ENCODE results near the gene AFG1L.

AFG1L gene

DNA sequence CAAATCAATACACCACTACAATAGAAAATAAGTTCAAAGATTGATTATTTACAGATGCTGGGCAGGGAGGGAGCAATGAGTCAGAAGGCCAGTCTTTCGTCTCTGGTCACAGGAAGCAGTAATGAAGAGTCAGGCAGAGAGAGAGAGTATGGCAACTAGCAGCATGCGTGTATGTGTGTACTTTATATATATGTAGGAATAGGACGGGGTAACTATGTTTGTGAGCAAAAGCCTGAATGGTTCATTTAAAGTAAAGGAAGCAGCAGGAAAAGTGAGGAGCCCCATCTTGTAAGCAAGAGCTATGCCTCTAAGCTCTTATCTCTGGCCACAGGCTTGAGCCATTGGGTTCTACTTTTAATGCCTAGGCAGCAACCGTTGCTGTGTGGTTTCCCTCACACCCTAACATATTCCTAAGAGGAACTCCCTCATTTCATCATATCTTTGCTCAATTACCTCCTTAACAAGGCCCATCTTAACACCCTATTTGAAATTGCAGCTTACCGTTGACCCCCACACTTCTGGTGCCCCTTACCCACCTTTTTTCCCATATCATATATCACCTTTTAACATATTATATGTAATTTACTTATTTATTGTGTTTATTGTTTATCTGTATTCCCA, 66.6 kb downstream of the AFG1L start:
- peak overlapping the region; percentile 18 for H2AFZ ChIP-seq (ENCODE audit: low read length)
- H3K4me3 ChIP-seq (ENCODE audit: low read length, poor library complexity, severe bottlenecking) = peak overlapping the region; percentile 28
- H3K79me2 ChIP-seq (ENCODE audit: insufficient read depth, low read length) = no peaks in the 10 kb centered on the region
- TF ChIP-seq CTCF (conservative IDR thresholded peaks at IDR 0.05; ENCODE audit: low read length) (no peak), EZH2phosphoT487 (IDR thresholded peaks at IDR 0.05; ENCODE audit: borderline replicate concordance) (no peak)
- H3K4me1 ChIP-seq (ENCODE audit: insufficient read depth, low read length, poor library complexity, severe bottlenecking) = peaks cover 64% of the 10 kb centered on the region
- no peaks in the 10 kb centered on the region for H3K27me3 ChIP-seq (ENCODE audit: insufficient read depth, low read length, poor library complexity, severe bottlenecking)
- no peaks in the 10 kb centered on the region for H4K20me1 ChIP-seq (ENCODE audit: insufficient read depth, low read length, poor library complexity, severe bottlenecking)
- H3K9me2 ChIP-seq (replicated peaks; ENCODE audit: low read depth, low read length) = no peaks in the 10 kb centered on the region
- H3K4me2 ChIP-seq (ENCODE audit: low read depth, low read length, poor library complexity, severe bottlenecking) = peak overlapping the region; percentile 57
- no peaks in the 10 kb centered on the region for H3K36me3 ChIP-seq (ENCODE audit: insufficient read depth, low read length)
- H3F3A ChIP-seq (ENCODE audit: low read depth) = no peaks in the 10 kb centered on the region
- peak overlapping the region; percentile 66 for H3K9ac ChIP-seq (ENCODE audit: low read depth, low read length, poor library complexity, severe bottlenecking)
- no peaks in the 10 kb centered on the region for H3K9me3 ChIP-seq (ENCODE audit: insufficient read depth, low read depth, low read length)

DNA sequence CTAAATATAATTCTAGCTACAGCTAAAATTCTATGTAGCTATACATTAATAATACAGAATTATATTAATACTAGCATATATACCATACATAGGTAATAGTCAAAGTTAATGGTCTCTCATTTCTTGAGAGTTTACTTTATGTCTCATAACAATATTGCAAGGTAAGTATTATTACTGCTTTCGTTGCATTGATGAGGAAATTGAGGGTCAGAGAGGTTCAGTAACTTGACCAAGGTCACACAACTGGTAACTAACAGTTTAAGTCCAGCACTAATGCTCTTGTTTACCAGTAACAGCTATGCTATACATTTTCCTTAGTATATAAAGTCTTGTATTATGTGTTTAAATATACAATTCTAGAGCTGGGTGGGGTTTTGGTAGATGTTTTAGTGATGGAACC, 67.6 kb downstream of the AFG1L start:
- H4K20me1 ChIP-seq (ENCODE audit: insufficient read depth, low read length, poor library complexity, severe bottlenecking) = no peaks in the 10 kb centered on the region
- H3K4me1 ChIP-seq (ENCODE audit: insufficient read depth, low read length, poor library complexity, severe bottlenecking) = peaks cover 55% of the 10 kb centered on the region
- TF ChIP-seq EZH2phosphoT487 (IDR thresholded peaks at IDR 0.05; ENCODE audit: borderline replicate concordance) (no peak), CTCF (conservative IDR thresholded peaks at IDR 0.05; ENCODE audit: low read length) (no peak)
- H3K9me3 ChIP-seq (ENCODE audit: insufficient read depth, low read depth, low read length) = no peaks in the 10 kb centered on the region
- H3K27me3 ChIP-seq (ENCODE audit: insufficient read depth, low read length, poor library complexity, severe bottlenecking) = no peaks in the 10 kb centered on the region
- H3K9me2 ChIP-seq (replicated peaks; ENCODE audit: low read depth, low read length) = no peaks in the 10 kb centered on the region
- no peak overlapping the region for H2AFZ ChIP-seq (ENCODE audit: low read length)
- no peaks in the 10 kb centered on the region for H3F3A ChIP-seq (ENCODE audit: low read depth)
- no peak overlapping the region for H3K4me3 ChIP-seq (ENCODE audit: low read length, poor library complexity, severe bottlenecking)
- H3K79me2 ChIP-seq (ENCODE audit: insufficient read depth, low read length) = no peaks in the 10 kb centered on the region
- H3K36me3 ChIP-seq (ENCODE audit: insufficient read depth, low read length) = no peaks in the 10 kb centered on the region
- no peak overlapping the region for H3K4me2 ChIP-seq (ENCODE audit: low read depth, low read length, poor library complexity, severe bottlenecking)
- H3K9ac ChIP-seq (ENCODE audit: low read depth, low read length, poor library complexity, severe bottlenecking) = no peak overlapping the region

- H3K9me2 ChIP-seq (replicated peaks; ENCODE audit: low read depth, low read length) = no peaks in the 10 kb centered on the region
- no peak overlapping the region for H3K4me3 ChIP-seq (ENCODE audit: low read length, poor library complexity, severe bottlenecking)
These were observed 68.3 kb downstream of the AFG1L start for GRCh38 chr6:108363113-108363512.

More at GRCh38 chr6:108363113-108363512, 68.3 kb downstream of the AFG1L start:
- Histone ChIP-seq H3K9ac (ENCODE audit: low read depth, low read length, poor library complexity, severe bottlenecking) (no peak overlapping the region), H3K4me2 (ENCODE audit: low read depth, low read length, poor library complexity, severe bottlenecking) (no peak overlapping the region), H3K79me2 (ENCODE audit: insufficient read depth, low read length) (no peaks in the 10 kb centered on the region), H2AFZ (ENCODE audit: low read length) (0 out of 2 replicates have a peak overlapping the region, but pooled peaks have one; percentile 5), H3F3A (ENCODE audit: low read depth) (no peaks in the 10 kb centered on the region), H3K4me1 (ENCODE audit: insufficient read depth, low read length, poor library complexity, severe bottlenecking) (peaks cover 49% of the 10 kb centered on the region), H3K27me3 (ENCODE audit: insufficient read depth, low read length, poor library complexity, severe bottlenecking) (no peaks in the 10 kb centered on the region), H3K36me3 (ENCODE audit: insufficient read depth, low read length) (no peaks in the 10 kb centered on the region), H4K20me1 (ENCODE audit: insufficient read depth, low read length, poor library complexity, severe bottlenecking) (no peaks in the 10 kb centered on the region), H3K9me3 (ENCODE audit: insufficient read depth, low read depth, low read length) (no peaks in the 10 kb centered on the region)
- TF ChIP-seq EZH2phosphoT487 (IDR thresholded peaks at IDR 0.05; ENCODE audit: borderline replicate concordance) (no peak), CTCF (conservative IDR thresholded peaks at IDR 0.05; ENCODE audit: low read length) (no peak)

Data from Loucy (cell line).